Thymus (tissue), 11 donors: ENCODE data around the gene CA7. TPM values are rescaled to one million over a fixed set of nuclear protein-coding genes. Genes with fewer than 3 reads are reported as not detected.

ENCODE experiments used
- DNase-seq, 9 donors: peaks; one replicate each; pipeline ENCODE4 v3.0.0-alpha.2; 2013; ENCODE audit warnings: low spot score in 9 of 9, low read depth in 6 of 9, missing footprints in 1 of 9
- H3K27ac ChIP-seq, 2 donors: one replicate each; pipeline ENCODE4 v1.5.1; 2013; ENCODE audit warnings: control low read depth in 1 of 2, low read depth in 1 of 2, low read length in 1 of 2, mild to moderate bottlenecking in 1 of 2, moderate library complexity in 1 of 2
- H3K27me3 ChIP-seq, 2 donors: one replicate each; pipeline ENCODE4 v1.5.1; 2013; ENCODE audit warnings: low read length in 1 of 2; ENCODE audit not compliant: control insufficient read depth in 2 of 2, insufficient read depth in 1 of 2
- H3K36me3 ChIP-seq, 2 donors: one replicate each; pipeline ENCODE4 v1.5.1; 2013; ENCODE audit warnings: low read length in 1 of 2, mild to moderate bottlenecking in 1 of 2, moderate library complexity in 1 of 2; ENCODE audit not compliant: control insufficient read depth in 2 of 2, insufficient read depth in 2 of 2
- H3K4me1 ChIP-seq, 2 donors: one replicate each; pipeline ENCODE4 v1.5.1; 2013; ENCODE audit warnings: low read length in 2 of 2; ENCODE audit not compliant: control insufficient read depth in 2 of 2, insufficient read depth in 2 of 2
- H3K4me3 ChIP-seq, 2 donors: one replicate each; pipeline ENCODE4 v1.5.1; 2013; ENCODE audit warnings: low read length in 2 of 2, control low read depth in 1 of 2, mild to moderate bottlenecking in 1 of 2
- H3K9me3 ChIP-seq, 2 donors: one replicate each; pipeline ENCODE4 v1.5.1; 2013; ENCODE audit warnings: low read length in 1 of 2, mild to moderate bottlenecking in 1 of 2; ENCODE audit not compliant: control insufficient read depth in 2 of 2, insufficient read depth in 1 of 2
- WGBS: extraction: QIAGEN DNeasy Blood & Tissue Kit; methylation state at CpG from one replicate; pipeline ENCODE4 v1.1.7; 2013; 5-methylcytosine and 5-hydroxymethylcytosine counted together
- polyA plus RNA-seq: library from polyadenylated mRNA; stranded (reverse); fragments of 200-250 nt; gene quantifications from one replicate; pipeline ENCODE4 v1.2.3, GENCODE V29; 2013
- total RNA-seq: library from RNA; stranded (reverse); fragments of 120-200 nt; gene quantifications from one replicate; pipeline ENCODE4 v1.2.4, GENCODE V29; 2013
- donor health status: healthy.

CA7 gene
- total and polyA plus RNA-seq, 2 donors, result 0.19 to 0.80 TPM

DNA sequence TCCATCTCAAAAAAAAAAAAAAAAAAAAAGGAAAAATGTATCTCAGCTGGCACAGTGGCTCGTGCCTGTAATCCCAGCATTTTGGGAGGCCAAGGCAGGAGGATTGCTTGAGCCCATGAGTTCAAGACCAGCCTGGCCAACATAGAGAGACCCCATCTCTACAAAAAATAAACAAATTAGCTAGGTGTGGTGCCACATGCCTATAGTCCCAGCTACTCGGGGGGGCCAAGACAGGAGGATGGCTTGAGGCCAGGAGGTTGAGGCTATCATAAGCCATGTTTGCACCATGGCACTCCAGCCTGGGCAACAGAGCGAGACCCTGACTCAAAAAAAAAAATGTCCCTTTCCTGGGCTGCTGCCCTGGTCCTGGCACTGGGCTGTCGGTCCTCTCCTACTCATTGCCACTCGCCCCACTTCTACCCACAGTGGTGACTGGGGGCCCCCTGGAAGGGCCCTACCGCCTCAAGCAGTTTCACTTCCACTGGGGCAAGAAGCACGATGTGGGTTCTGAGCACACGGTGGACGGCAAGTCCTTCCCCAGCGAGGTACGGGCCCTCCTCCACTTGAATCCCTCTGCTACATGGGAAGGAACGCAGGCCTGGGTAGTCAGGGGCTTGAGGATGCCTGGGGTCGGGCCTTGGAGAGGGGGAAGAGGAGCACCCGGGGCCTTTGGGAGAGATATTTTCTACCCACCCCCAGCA lies 6.1 kb downstream of the CA7 start:
- Histone ChIP-seq H3K36me3 (no peaks in the 10 kb centered on the region), H3K4me1 (no peaks in the 10 kb centered on the region), H3K9me3 (no peaks in the 10 kb centered on the region), H3K27me3 (peaks cover 15 to 44% of the 10 kb centered on the region in 2 donors), H3K27ac (no peak overlapping the region), H3K4me3 (no peak overlapping the region)
- WGBS, result 93% methylated on average over 14 of the region's 14 CpGs
- no peak for DNase-seq

DNA sequence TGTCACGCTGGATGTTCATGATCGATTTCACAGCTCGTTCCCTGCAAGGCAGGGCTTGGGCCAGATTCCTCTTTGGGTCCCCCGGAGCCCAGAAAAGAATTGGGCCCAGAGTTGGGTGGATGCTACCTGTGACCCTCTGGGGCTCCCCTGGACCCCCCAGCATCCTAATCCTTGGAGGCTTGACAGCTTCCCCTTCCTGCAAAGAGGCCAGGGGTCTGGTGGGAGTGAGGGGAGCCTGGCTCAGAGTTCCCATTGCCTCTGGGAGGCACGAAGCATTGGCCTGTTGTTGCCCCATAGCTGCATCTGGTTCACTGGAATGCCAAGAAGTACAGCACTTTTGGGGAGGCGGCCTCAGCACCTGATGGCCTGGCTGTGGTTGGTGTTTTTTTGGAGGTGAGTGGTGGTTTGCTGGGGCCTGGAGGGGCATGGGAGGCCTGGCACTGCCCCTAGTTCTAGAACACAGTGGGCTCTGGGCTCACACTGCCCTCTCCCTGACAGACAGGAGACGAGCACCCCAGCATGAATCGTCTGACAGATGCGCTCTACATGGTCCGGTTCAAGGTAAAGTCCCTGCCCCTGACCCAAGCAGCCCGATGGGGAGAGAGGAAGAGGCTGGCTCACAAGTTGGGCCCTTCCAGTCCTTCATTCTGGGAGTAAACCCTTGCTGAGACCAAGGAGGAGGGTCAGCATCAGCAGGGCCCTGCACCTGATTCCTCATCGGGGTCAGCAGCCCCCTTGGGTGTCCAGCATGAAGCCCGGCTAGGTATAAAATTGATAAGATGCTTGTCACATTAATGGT lies 7.2 kb downstream of the CA7 start:
- Histone ChIP-seq H3K9me3 (no peaks in the 10 kb centered on the region), H3K36me3 (no peaks in the 10 kb centered on the region), H3K27ac (no peak overlapping the region), H3K4me3 (no peak overlapping the region), H3K4me1 (no peaks in the 10 kb centered on the region), H3K27me3 (peaks cover 8 to 33% of the 10 kb centered on the region in 2 donors)
- no peak for DNase-seq
- 96% methylated on average over 13 of the region's 13 CpGs for WGBS

GRCh38 chr16:66853261-66854139 lies 9.3 kb downstream of the CA7 start:
- Histone ChIP-seq H3K27ac (no peak overlapping the region), H3K4me3 (no peak overlapping the region), H3K36me3 (no peaks in the 10 kb centered on the region), H3K4me1 (no peaks in the 10 kb centered on the region), H3K9me3 (no peaks in the 10 kb centered on the region), H3K27me3 (peaks cover 2 to 16% of the 10 kb centered on the region in 2 donors)
- no peak for DNase-seq
- WGBS, result 55% methylated on average over 15 of the region's 15 CpGs

GRCh38 chr16:66856184-66856730 lies 12.0 kb downstream of the CA7 start:
- no peak overlapping the region for H3K4me3 ChIP-seq
- no peak overlapping the region for H3K27ac ChIP-seq
- no peaks in the 10 kb centered on the region for H3K36me3 ChIP-seq
- 97% methylated on average over 6 of the region's 6 CpGs for WGBS
- H3K4me1 ChIP-seq, result no peaks in the 10 kb centered on the region
- no peak for DNase-seq
- H3K9me3 ChIP-seq, result no peaks in the 10 kb centered on the region
- H3K27me3 ChIP-seq, result peaks cover 2 to 7% of the 10 kb centered on the region in 2 donors

GRCh38 chr16:66856801-66857200 lies 12.6 kb downstream of the CA7 start:
- DNase-seq, result no peak
- Histone ChIP-seq H3K4me1 (no peaks in the 10 kb centered on the region), H3K27ac (no peak overlapping the region), H3K9me3 (no peaks in the 10 kb centered on the region), H3K4me3 (no peak overlapping the region), H3K36me3 (no peaks in the 10 kb centered on the region), H3K27me3 (peaks cover 2 to 7% of the 10 kb centered on the region in 2 donors)
- 99% methylated on average over 2 of the region's 2 CpGs for WGBS

- H3K36me3 ChIP-seq, result no peaks in the 10 kb centered on the region
- 91% methylated on average over 6 of the region's 6 CpGs for WGBS
- H3K9me3 ChIP-seq, result no peaks in the 10 kb centered on the region
- H3K4me3 ChIP-seq, result no peak overlapping the region
- peaks cover 2 to 7% of the 10 kb centered on the region in 2 donors for H3K27me3 ChIP-seq
- no peak overlapping the region for H3K27ac ChIP-seq
- no peaks in the 10 kb centered on the region for H3K4me1 ChIP-seq
- DNase-seq, result no peak
Measured at GRCh38 chr16:66857437-66857836, 13.2 kb downstream of the CA7 start.

GRCh38 chr16:66858740-66859396 lies 14.7 kb downstream of the CA7 start:
- WGBS, result 88% methylated on average over 4 of the region's 4 CpGs
- DNase-seq, result no peak
- Histone ChIP-seq H3K4me3 (no peak overlapping the region), H3K9me3 (no peaks in the 10 kb centered on the region), H3K4me1 (no peaks in the 10 kb centered on the region), H3K36me3 (no peaks in the 10 kb centered on the region), H3K27ac (no peak overlapping the region), H3K27me3 (peaks cover 0 to under 1% of the 10 kb centered on the region in 2 donors)

DNA sequence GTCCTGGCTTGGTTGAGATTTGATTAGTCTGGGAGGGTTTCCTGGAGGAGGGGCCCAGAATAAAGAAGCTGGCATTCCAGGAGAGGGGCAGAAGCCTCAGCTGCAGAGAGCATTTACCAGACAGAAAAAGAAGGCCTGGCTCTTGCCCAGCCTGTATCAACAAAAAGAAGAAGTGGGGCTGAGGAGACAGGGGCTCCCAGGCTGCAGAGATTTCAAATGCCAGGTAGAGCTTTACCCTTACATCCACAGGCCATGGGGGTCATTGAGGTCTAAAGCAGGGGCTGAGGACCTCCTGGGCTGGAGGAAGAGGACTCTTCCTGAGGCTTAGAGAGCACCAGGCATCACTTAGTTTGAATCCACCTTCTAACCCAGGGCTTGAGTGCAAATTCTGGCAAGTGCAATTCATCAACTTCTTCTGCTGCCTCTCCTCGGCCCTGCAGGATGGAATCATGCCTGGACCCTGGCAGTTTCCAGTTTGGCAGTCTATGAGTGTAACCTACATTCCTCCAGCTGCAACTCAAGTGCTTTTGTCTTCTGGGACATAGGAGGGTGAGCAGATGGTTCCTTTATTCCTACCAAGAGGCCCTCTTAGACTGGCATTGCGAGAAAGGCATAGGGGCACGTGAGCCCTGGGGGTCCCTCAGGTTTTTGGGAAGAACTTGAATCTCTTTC lies 15.3 kb downstream of the CA7 start:
- no peak overlapping the region for H3K4me3 ChIP-seq
- WGBS, result 99% methylated on average over 3 of the region's 3 CpGs
- no peaks in the 10 kb centered on the region for H3K36me3 ChIP-seq
- no peaks in the 10 kb centered on the region for H3K9me3 ChIP-seq
- H3K27me3 ChIP-seq, result no peaks in the 10 kb centered on the region
- DNase-seq, result no peak
- H3K27ac ChIP-seq, result no peak overlapping the region
- no peaks in the 10 kb centered on the region for H3K4me1 ChIP-seq
